ENCODE results near the gene HORMAD2.

HORMAD2 gene

GRCh38 chr22:30222321-30222720, 142.1 kb downstream of the HORMAD2 start:
- no peaks in the 10 kb centered on the region for H3K9me2 ChIP-seq (replicated peaks; ENCODE audit: low read depth, low read length)
- no peaks in the 10 kb centered on the region for H3K9me3 ChIP-seq (ENCODE audit: insufficient read depth, low read depth, low read length)
- no peak overlapping the region for H3K9ac ChIP-seq (ENCODE audit: low read depth, low read length, poor library complexity, severe bottlenecking)
- H2AFZ ChIP-seq (ENCODE audit: low read length) = no peak overlapping the region
- H3K4me3 ChIP-seq (ENCODE audit: low read length, poor library complexity, severe bottlenecking) = no peak overlapping the region
- no peaks in the 10 kb centered on the region for H3K79me2 ChIP-seq (ENCODE audit: insufficient read depth, low read length)
- no peaks in the 10 kb centered on the region for H3F3A ChIP-seq (ENCODE audit: low read depth)
- no peaks in the 10 kb centered on the region for H3K27me3 ChIP-seq (ENCODE audit: insufficient read depth, low read length, poor library complexity, severe bottlenecking)
- H3K36me3 ChIP-seq (ENCODE audit: insufficient read depth, low read length) = no peaks in the 10 kb centered on the region
- H3K4me1 ChIP-seq (ENCODE audit: insufficient read depth, low read length, poor library complexity, severe bottlenecking) = peaks cover 40% of the 10 kb centered on the region
- no peak overlapping the region for H3K4me2 ChIP-seq (ENCODE audit: low read depth, low read length, poor library complexity, severe bottlenecking)
- TF ChIP-seq EZH2phosphoT487 (IDR thresholded peaks at IDR 0.05; ENCODE audit: borderline replicate concordance) (no peak), CTCF (conservative IDR thresholded peaks at IDR 0.05; ENCODE audit: low read length) (no peak)
- H4K20me1 ChIP-seq (ENCODE audit: insufficient read depth, low read length, poor library complexity, severe bottlenecking) = no peaks in the 10 kb centered on the region

GRCh38 chr22:30223303-30223702, 143.0 kb downstream of the HORMAD2 start:
- H3K27me3 ChIP-seq (ENCODE audit: insufficient read depth, low read length, poor library complexity, severe bottlenecking) = no peaks in the 10 kb centered on the region
- no peaks in the 10 kb centered on the region for H3K9me2 ChIP-seq (replicated peaks; ENCODE audit: low read depth, low read length)
- H3K9ac ChIP-seq (ENCODE audit: low read depth, low read length, poor library complexity, severe bottlenecking) = no peak overlapping the region
- H2AFZ ChIP-seq (ENCODE audit: low read length) = no peak overlapping the region
- H3K4me2 ChIP-seq (ENCODE audit: low read depth, low read length, poor library complexity, severe bottlenecking) = no peak overlapping the region
- H3K4me3 ChIP-seq (ENCODE audit: low read length, poor library complexity, severe bottlenecking) = no peak overlapping the region
- H3K4me1 ChIP-seq (ENCODE audit: insufficient read depth, low read length, poor library complexity, severe bottlenecking) = peaks cover 40% of the 10 kb centered on the region
- no peaks in the 10 kb centered on the region for H3F3A ChIP-seq (ENCODE audit: low read depth)
- no peaks in the 10 kb centered on the region for H3K36me3 ChIP-seq (ENCODE audit: insufficient read depth, low read length)
- H4K20me1 ChIP-seq (ENCODE audit: insufficient read depth, low read length, poor library complexity, severe bottlenecking) = no peaks in the 10 kb centered on the region
- no peaks in the 10 kb centered on the region for H3K9me3 ChIP-seq (ENCODE audit: insufficient read depth, low read depth, low read length)
- no peaks in the 10 kb centered on the region for H3K79me2 ChIP-seq (ENCODE audit: insufficient read depth, low read length)
- no peak for TF ChIP-seq CTCF (conservative IDR thresholded peaks at IDR 0.05; ENCODE audit: low read length)

- Histone ChIP-seq H4K20me1 (ENCODE audit: insufficient read depth, low read length, poor library complexity, severe bottlenecking) (no peaks in the 10 kb centered on the region), H2AFZ (ENCODE audit: low read length) (no peak overlapping the region), H3K4me3 (ENCODE audit: low read length, poor library complexity, severe bottlenecking) (no peak overlapping the region), H3K79me2 (ENCODE audit: insufficient read depth, low read length) (no peaks in the 10 kb centered on the region), H3K9me3 (ENCODE audit: insufficient read depth, low read depth, low read length) (no peaks in the 10 kb centered on the region), H3K9me2 (replicated peaks; ENCODE audit: low read depth, low read length) (no peaks in the 10 kb centered on the region), H3F3A (ENCODE audit: low read depth) (no peaks in the 10 kb centered on the region), H3K27me3 (ENCODE audit: insufficient read depth, low read length, poor library complexity, severe bottlenecking) (no peaks in the 10 kb centered on the region), H3K9ac (ENCODE audit: low read depth, low read length, poor library complexity, severe bottlenecking) (no peak overlapping the region), H3K4me2 (ENCODE audit: low read depth, low read length, poor library complexity, severe bottlenecking) (no peak overlapping the region), H3K4me1 (ENCODE audit: insufficient read depth, low read length, poor library complexity, severe bottlenecking) (peaks cover 40% of the 10 kb centered on the region), H3K36me3 (ENCODE audit: insufficient read depth, low read length) (no peaks in the 10 kb centered on the region)
- TF ChIP-seq EZH2phosphoT487 (IDR thresholded peaks at IDR 0.05; ENCODE audit: borderline replicate concordance) = no peak
- TF ChIP-seq CTCF (conservative IDR thresholded peaks at IDR 0.05; ENCODE audit: low read length) = no peak
These were observed 144.0 kb downstream of the HORMAD2 start for GRCh38 chr22:30224161-30224857.
